ENCODE data around the gene TMEM250. TPM values are rescaled to one million over a fixed set of nuclear protein-coding genes. Genes with fewer than 3 reads are reported as not detected.
"Not testable (repeated sequence)": the region's sequence is repeated elsewhere in the genome, so short reads cannot be mapped to it uniquely, and the experiment has no call there.

TMEM250 gene
- total and polyA plus RNA-seq, 10 donors: 10.7 to 31.3 (median 25.8) TPM

DNA sequence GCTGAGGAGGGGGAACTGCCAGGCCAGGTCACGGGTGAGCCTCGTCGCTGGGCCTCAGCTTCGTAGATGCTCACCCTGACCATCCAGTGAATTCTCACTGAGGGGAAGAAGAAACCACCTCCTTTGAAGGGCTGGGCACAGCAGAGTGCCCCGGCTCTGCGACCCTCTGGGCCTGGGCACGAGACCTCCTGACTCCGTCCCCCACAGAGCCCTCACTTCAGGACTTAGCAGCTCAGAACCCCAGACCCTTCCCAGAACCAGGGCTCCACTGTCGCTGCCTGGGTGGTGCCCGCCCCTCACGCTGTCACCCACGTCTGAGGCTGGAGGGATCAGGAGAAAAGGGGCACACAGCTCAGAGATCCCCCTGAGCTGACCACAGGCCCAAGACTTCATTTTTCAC is 34.3 kb upstream of the TMEM250 start:
- H3K27me3 ChIP-seq (replicated peaks in 1 of 7): peaks cover 0 to 46% (median 6%) of the 10 kb centered on the region in 7 donors
- 87 to 95% (median 94%) methylated on average over 5 to 12 of the region's 12 CpGs for WGBS, 5 donors

DNA sequence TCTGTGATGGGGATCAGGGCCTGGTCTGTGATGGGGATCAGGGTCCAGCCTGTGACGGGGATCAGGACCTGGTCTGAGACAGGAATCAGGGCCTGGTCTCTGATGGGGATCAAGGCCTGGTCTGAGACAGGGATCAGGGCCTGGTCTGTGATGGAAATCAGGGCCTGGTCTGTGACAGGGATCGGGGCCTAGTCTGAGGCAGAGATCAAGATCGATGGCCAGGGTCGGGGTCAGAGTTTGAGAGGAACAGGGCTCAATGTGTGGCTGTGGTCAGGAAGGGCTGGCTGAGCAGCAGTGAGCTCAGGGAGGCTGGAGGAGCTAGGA is 33.8 kb upstream of the TMEM250 start:
- peaks cover 0 to 46% (median 10%) of the 10 kb centered on the region in 7 donors for H3K27me3 ChIP-seq (replicated peaks in 1 of 7)
- intact Hi-C loops (cut with DNase I; ENCODE audit: low total_unique reads): no loop called here
- 73 to 87% (median 79%) methylated on average over 4 of the region's 4 CpGs for WGBS, 5 donors
- no peak overlapping the region for H3K4me3 ChIP-seq
- no peak for DNase-seq
- no peaks in the 10 kb centered on the region for H3K36me3 ChIP-seq
- H3K9me3 ChIP-seq: no peaks in the 10 kb centered on the region
- no peak for TF ChIP-seq POLR2AphosphoS5 (IDR thresholded peaks at IDR 0.05)
- TF ChIP-seq, protein P1, sequence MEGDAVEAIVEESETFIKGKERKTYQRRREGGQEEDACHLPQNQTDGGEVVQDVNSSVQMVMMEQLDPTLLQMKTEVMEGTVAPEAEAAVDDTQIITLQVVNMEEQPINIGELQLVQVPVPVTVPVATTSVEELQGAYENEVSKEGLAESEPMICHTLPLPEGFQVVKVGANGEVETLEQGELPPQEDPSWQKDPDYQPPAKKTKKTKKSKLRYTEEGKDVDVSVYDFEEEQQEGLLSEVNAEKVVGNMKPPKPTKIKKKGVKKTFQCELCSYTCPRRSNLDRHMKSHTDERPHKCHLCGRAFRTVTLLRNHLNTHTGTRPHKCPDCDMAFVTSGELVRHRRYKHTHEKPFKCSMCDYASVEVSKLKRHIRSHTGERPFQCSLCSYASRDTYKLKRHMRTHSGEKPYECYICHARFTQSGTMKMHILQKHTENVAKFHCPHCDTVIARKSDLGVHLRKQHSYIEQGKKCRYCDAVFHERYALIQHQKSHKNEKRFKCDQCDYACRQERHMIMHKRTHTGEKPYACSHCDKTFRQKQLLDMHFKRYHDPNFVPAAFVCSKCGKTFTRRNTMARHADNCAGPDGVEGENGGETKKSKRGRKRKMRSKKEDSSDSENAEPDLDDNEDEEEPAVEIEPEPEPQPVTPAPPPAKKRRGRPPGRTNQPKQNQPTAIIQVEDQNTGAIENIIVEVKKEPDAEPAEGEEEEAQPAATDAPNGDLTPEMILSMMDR (IDR thresholded peaks at IDR 0.05 in 8 of 11, conservative IDR thresholded peaks at IDR 0.05 in 3 of 11): no peak
- TF ChIP-seq POLR2A (IDR thresholded peaks at IDR 0.05): no peak
- no peak overlapping the region for H3K27ac ChIP-seq
- H3K4me1 ChIP-seq: peaks cover 0 to 7% (median 0%) of the 10 kb centered on the region in 6 donors

More for the DNA sequence above, 34.3 kb upstream of the TMEM250 start:
- Histone ChIP-seq H3K36me3 (no peaks in the 10 kb centered on the region), H3K27ac (no peak overlapping the region), H3K4me1 (peaks cover 0 to 7% (median 0%) of the 10 kb centered on the region in 6 donors), H3K4me3 (no peak overlapping the region), H3K9me3 (no peaks in the 10 kb centered on the region)
- TF ChIP-seq POLR2A (IDR thresholded peaks at IDR 0.05) (no peak), POLR2AphosphoS5 (IDR thresholded peaks at IDR 0.05) (no peak)
- TF ChIP-seq, protein P1 (IDR thresholded peaks at IDR 0.05 in 8 of 11, conservative IDR thresholded peaks at IDR 0.05 in 3 of 11): no peak
- intact Hi-C loops (cut with DNase I; ENCODE audit: low total_unique reads): no loop called here
- DNase-seq: no peak

DNA sequence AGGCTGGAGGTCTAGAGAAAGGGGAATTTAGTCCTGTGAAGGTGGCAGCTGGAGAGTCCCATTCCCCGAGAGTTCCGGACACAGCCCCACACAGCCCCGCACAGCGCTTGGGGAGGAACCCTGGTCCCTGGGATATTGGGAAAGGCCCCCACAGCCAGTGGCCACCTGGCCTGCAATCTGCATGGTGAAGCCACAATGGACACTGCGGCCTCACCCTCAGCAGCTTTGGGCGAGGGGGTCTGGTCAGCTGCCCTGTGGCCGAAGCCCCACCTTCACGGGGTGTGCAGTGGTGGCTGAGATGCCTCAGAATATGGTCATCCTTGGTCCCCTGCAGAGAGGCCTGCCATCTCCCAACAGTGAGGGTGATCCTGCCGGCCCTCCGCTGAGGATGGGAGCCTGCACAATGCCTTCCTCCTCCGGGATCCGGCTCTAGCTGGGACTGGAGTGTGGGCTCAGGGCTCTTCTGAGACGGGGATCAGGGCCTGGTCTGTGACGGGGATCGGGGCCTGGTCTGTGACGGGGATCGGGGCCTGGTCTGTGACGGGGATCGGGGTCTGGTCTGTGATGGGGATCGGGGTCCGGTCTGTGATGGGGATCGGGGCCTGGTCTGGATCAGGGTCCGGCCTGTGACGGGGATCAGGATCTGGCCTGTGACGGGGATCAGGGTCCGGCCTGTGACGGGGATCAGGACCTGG is 33.3 kb upstream of the TMEM250 start:
- Histone ChIP-seq H3K4me3 (no peak overlapping the region), H3K27me3 (replicated peaks in 1 of 7) (peaks cover 0 to 46% (median 15%) of the 10 kb centered on the region in 7 donors), H3K27ac (no peak overlapping the region), H3K4me1 (peaks cover 0 to 7% (median 0%) of the 10 kb centered on the region in 6 donors), H3K9me3 (no peaks in the 10 kb centered on the region), H3K36me3 (no peaks in the 10 kb centered on the region)
- no peak for TF ChIP-seq POLR2AphosphoS5 (IDR thresholded peaks at IDR 0.05)
- intact Hi-C loops (cut with DNase I; ENCODE audit: low total_unique reads): no loop called here
- DNase-seq: no peak
- 69 to 96% (median 82%) methylated on average over 22 to 27 of the region's 27 CpGs for WGBS, 5 donors

DNA sequence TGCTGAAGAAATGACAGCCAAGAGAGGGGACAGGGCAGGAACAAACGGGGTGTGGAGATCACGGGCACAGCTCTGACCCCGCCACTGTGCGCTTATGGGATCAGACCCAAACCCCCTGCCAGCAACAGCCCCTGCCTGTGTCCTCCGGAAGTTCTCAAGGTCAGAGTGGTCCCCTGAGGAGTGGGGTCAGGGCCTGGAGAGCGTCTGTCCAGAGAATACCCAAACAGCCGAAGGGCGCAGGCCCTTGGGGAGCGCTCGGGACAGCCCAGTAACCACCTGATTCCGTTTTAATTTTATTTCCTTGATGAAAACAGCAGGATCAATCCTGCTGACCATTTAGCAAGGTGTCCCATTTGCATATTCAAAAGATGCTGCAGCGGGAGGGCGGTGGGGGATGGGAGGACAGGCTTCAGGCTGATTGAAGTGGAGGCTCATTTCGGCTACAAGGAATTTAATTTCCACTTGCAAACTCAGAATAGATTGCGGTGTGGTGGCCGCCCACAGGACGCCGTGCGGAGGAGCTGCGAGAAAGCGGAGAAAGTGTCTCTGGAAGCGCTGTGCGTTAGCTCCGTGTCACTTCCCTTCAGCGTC is 32.6 kb upstream of the TMEM250 start:
- Histone ChIP-seq H3K27me3 (replicated peaks in 1 of 7) (peaks cover 0 to 46% (median 16%) of the 10 kb centered on the region in 7 donors), H3K9me3 (no peaks in the 10 kb centered on the region), H3K4me1 (peaks cover 0 to under 1% (median 0%) of the 10 kb centered on the region in 6 donors), H3K4me3 (no peak overlapping the region), H3K27ac (no peak overlapping the region), H3K36me3 (no peaks in the 10 kb centered on the region)
- no peak for DNase-seq
- WGBS, 5 donors: 47 to 59% (median 52%) methylated on average over 22 to 25 of the region's 25 CpGs
- TF ChIP-seq POLR2A (IDR thresholded peaks at IDR 0.05): no peak
- TF ChIP-seq, protein P1 (IDR thresholded peaks at IDR 0.05 in 8 of 11, conservative IDR thresholded peaks at IDR 0.05 in 3 of 11): no peak
- no peak for TF ChIP-seq POLR2AphosphoS5 (IDR thresholded peaks at IDR 0.05)
- intact Hi-C loops (cut with DNase I; ENCODE audit: low total_unique reads): no loop called here

- intact Hi-C loops (cut with DNase I; ENCODE audit: low total_unique reads); H3K9me3 ChIP-seq; DNase-seq; H3K27ac ChIP-seq; H3K4me3 ChIP-seq; H3K4me1 ChIP-seq; H3K36me3 ChIP-seq: not testable (repeated sequence)
- WGBS, 5 donors: 69 to 88% (median 86%) methylated on average over 7 of the region's 7 CpGs
- H3K27me3 ChIP-seq (replicated peaks in 1 of 7): peaks cover 0 to 46% (median 16%) of the 10 kb centered on the region in 7 donors
These were observed 32.1 kb upstream of the TMEM250 start for GRCh38 chr9:136150664-136151213.
